Measurements from ENCODE around the gene CELSR1.

DNA sequence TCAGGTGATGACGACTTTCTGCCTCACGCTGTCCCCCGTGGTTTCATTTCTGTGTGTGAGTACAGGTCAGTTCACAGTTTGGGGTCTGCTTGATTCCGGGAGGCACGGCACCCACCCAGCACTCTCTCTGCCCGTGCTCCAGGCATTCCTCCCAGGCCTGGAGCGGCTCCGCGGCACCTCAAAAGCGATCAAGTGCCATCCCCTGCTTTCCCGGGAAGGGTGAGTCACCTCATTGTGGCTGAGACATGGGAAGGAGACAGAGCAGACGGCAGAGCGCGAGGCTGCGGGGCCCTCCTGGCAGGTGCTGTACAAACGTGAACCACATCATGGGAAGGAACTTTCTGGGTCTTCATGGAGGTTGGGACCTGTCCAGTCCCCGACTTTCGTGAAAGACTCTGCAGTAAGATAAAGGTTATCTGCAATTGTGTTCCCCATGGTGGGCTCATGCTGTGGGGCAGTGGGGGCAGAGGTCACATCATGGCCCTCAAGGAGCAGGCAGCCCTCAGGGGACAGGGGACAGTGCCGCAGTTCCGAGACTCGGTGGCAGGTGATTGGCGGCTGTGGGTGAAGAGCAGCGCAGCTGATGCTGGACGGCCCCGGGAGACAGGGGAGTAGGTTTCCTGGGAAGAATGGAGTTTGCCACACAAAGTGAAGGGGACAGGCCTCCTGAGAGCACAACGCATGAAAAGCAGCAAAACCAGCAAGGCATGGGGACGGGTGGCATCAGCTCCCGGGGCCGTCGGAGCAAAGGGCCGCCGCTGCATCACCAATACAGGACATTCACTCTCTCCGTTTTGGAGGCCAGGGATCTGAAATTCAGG lies 65.3 kb downstream of the CELSR1 start:
- TF ChIP-seq, protein P1, sequence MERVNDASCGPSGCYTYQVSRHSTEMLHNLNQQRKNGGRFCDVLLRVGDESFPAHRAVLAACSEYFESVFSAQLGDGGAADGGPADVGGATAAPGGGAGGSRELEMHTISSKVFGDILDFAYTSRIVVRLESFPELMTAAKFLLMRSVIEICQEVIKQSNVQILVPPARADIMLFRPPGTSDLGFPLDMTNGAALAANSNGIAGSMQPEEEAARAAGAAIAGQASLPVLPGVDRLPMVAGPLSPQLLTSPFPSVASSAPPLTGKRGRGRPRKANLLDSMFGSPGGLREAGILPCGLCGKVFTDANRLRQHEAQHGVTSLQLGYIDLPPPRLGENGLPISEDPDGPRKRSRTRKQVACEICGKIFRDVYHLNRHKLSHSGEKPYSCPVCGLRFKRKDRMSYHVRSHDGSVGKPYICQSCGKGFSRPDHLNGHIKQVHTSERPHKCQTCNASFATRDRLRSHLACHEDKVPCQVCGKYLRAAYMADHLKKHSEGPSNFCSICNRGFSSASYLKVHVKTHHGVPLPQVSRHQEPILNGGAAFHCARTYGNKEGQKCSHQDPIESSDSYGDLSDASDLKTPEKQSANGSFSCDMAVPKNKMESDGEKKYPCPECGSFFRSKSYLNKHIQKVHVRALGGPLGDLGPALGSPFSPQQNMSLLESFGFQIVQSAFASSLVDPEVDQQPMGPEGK (CRISPR knock-in tag; IDR thresholded peaks at IDR 0.05; ENCODE audit: borderline replicate concordance) = no peak
- TF ChIP-seq BACH2 (CRISPR knock-in tag; IDR thresholded peaks at IDR 0.05; ENCODE audit: borderline replicate concordance) = no peak
- no peak for TF ChIP-seq SNAI2 (CRISPR knock-in tag; IDR thresholded peaks at IDR 0.05)
- TF ChIP-seq, protein P2, sequence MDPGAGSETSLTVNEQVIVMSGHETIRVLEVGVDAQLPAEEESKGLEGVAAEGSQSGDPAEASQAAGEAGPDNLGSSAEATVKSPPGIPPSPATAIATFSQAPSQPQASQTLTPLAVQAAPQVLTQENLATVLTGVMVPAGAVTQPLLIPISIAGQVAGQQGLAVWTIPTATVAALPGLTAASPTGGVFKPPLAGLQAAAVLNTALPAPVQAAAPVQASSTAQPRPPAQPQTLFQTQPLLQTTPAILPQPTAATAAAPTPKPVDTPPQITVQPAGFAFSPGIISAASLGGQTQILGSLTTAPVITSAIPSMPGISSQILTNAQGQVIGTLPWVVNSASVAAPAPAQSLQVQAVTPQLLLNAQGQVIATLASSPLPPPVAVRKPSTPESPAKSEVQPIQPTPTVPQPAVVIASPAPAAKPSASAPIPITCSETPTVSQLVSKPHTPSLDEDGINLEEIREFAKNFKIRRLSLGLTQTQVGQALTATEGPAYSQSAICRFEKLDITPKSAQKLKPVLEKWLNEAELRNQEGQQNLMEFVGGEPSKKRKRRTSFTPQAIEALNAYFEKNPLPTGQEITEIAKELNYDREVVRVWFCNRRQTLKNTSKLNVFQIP (CRISPR knock-in tag; IDR thresholded peaks at IDR 0.05; ENCODE audit: borderline replicate concordance, low read depth) = no peak
- TF ChIP-seq, protein P3, sequence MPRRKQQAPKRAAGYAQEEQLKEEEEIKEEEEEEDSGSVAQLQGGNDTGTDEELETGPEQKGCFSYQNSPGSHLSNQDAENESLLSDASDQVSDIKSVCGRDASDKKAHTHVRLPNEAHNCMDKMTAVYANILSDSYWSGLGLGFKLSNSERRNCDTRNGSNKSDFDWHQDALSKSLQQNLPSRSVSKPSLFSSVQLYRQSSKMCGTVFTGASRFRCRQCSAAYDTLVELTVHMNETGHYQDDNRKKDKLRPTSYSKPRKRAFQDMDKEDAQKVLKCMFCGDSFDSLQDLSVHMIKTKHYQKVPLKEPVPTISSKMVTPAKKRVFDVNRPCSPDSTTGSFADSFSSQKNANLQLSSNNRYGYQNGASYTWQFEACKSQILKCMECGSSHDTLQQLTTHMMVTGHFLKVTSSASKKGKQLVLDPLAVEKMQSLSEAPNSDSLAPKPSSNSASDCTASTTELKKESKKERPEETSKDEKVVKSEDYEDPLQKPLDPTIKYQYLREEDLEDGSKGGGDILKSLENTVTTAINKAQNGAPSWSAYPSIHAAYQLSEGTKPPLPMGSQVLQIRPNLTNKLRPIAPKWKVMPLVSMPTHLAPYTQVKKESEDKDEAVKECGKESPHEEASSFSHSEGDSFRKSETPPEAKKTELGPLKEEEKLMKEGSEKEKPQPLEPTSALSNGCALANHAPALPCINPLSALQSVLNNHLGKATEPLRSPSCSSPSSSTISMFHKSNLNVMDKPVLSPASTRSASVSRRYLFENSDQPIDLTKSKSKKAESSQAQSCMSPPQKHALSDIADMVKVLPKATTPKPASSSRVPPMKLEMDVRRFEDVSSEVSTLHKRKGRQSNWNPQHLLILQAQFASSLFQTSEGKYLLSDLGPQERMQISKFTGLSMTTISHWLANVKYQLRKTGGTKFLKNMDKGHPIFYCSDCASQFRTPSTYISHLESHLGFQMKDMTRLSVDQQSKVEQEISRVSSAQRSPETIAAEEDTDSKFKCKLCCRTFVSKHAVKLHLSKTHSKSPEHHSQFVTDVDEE (CRISPR knock-in tag; IDR thresholded peaks at IDR 0.05) = no peak
- no peak for TF ChIP-seq ESRRG (CRISPR knock-in tag; IDR thresholded peaks at IDR 0.05)
- no peak for TF ChIP-seq ZFP3 (CRISPR knock-in tag; IDR thresholded peaks at IDR 0.05)
- no peak for TF ChIP-seq RARB (CRISPR knock-in tag; IDR thresholded peaks at IDR 0.05)
- TF ChIP-seq CSDC2 (CRISPR knock-in tag; IDR thresholded peaks at IDR 0.05) = no peak
- no peak for TF ChIP-seq TCF4 (CRISPR knock-in tag; IDR thresholded peaks at IDR 0.05; ENCODE audit: borderline replicate concordance)
- TF ChIP-seq ZNF70 (CRISPR knock-in tag; IDR thresholded peaks at IDR 0.05) = no peak
